Left lung (tissue), 10 donors: Measurements from ENCODE around the gene NFATC4. TPM values are rescaled to one million over a fixed set of nuclear protein-coding genes. Genes with fewer than 3 reads are reported as not detected.

ENCODE experiments used
- ATAC-seq: fragments of 200-7000 bp; cut with Tn5 transposase; one replicate; pipeline ENCODE4 v1.9.1; 2020; ENCODE audit warnings: moderate library complexity
- DNase-seq, 4 donors: peaks; one replicate each; pipeline ENCODE4 v3.0.0-alpha.2; 2013 to 2020
- H3K27ac ChIP-seq, 2 donors: fragments of 200-600 bp; sonication (generic) in 1 of 2; one replicate each; pipeline versions ENCODE4 v1.5.0 to v1.8.0; 2020 to 2021
- H3K27me3 ChIP-seq, 2 donors: fragments of 200-600 bp; sonication (generic) in 1 of 2; one replicate each; pipeline versions ENCODE4 v1.5.0 to v1.8.0; 2020 to 2021
- H3K36me3 ChIP-seq, 2 donors: fragments of 200-600 bp; sonication (generic) in 1 of 2; one replicate each; pipeline versions ENCODE4 v1.5.0 to v1.8.0; 2020 to 2021
- H3K4me1 ChIP-seq, 2 donors: fragments of 200-600 bp; one replicate each; pipeline ENCODE4 v1.8.0; 2021
- H3K4me3 ChIP-seq, 2 donors: fragments of 200-600 bp; sonication (generic) in 1 of 2; one replicate each; pipeline versions ENCODE4 v1.5.0 to v1.8.0; 2020 to 2021; ENCODE audit warnings: mild to moderate bottlenecking in 1 of 2
- H3K9me3 ChIP-seq, 2 donors: fragments of 200-600 bp; sonication (generic) in 1 of 2; one replicate each; pipeline versions ENCODE4 v1.5.0 to v1.8.0; 2020 to 2021
- CTCF ChIP-seq, 2 donors: fragments of 200-600 bp; sonication (generic) in 1 of 2; IDR thresholded peaks; one replicate each; pipeline versions ENCODE4 v1.5.0 to v1.8.0; 2021; ENCODE audit warnings: antibody characterized with exemption in 2 of 2
- intact Hi-C, 2 donors: fragments of 100-400 bp; cut with DNase I; formaldehyde crosslinking; loops; one replicate each; pipeline versions ENCODE4 v1.11.2 to v1.14.2; 2022
- polyA plus RNA-seq, 6 donors: library from polyadenylated mRNA; unstranded; fragments of 120-200 nt; gene quantifications; one replicate each; pipeline ENCODE4 v1.2.1, GENCODE V29; 2013; ENCODE audit not compliant: insufficient read length in 6 of 6
- total RNA-seq, 2 donors: library from RNA; stranded (reverse); fragmentation: NEBNext Ultra II Directional; extraction: Animal tissue kit (Norgen Biotek cat#: 25700); gene quantifications; one replicate each; pipeline ENCODE4 v1.2.1, GENCODE V29; 2021
- donor health status: DM: no; HTN: yes; CAD: no.
- donor health status: DM: no; HTN: no; CAD: no.

The NFATC4 gene
- total and polyA plus RNA-seq, 8 donors, result 39.4 to 102 (median 81.1) TPM

- Histone ChIP-seq H3K27ac (peak overlapping the region in 1 of 2 donors; percentile 74), H3K36me3 (peaks cover 0 to 18% of the 10 kb centered on the region in 2 donors), H3K4me3 (peak overlapping the region; percentile 19 to 46), H3K27me3 (peaks cover 9 to 27% of the 10 kb centered on the region in 2 donors), H3K4me1 (peaks cover 26 to 97% of the 10 kb centered on the region in 2 donors), H3K9me3 (no peaks in the 10 kb centered on the region)
- ATAC-seq (peak; percentile 79), DNase-seq (peak in 3 of 4 donors; percentile 72 to 92 (median 75))
- TF ChIP-seq CTCF (IDR thresholded peaks at IDR 0.05), result peak; percentile 54 to 80
- intact Hi-C loops, result loop anchor here (5.0 to 10.0 kb wide), 3 partner anchors 100 to 342 kb away; no protein-coding TSS in a partner anchor
Observed at GRCh38 chr14:24332268-24332993, 35.6 kb upstream of the NFATC4 start.

GRCh38 chr14:24334431-24335291 lies 33.3 kb upstream of the NFATC4 start, which contains the start of gene ADCY4:
Gene ADCY4 (minus strand): TSS chr14:24335071. CDS start chr14:24334652, 419 bp downstream.
- intact Hi-C loops, result loop anchor here (5.0 to 10.0 kb wide), 3 partner anchors 98 to 340 kb away; no protein-coding TSS in a partner anchor
- DNase-seq (peak in 1 of 4 donors; percentile 91), ATAC-seq (no peak)
- H3K4me1 ChIP-seq, result peaks cover 30 to 93% of the 10 kb centered on the region in 2 donors
- H3K27me3 ChIP-seq, result peaks cover 9 to 27% of the 10 kb centered on the region in 2 donors
- H3K36me3 ChIP-seq, result peaks cover 0 to 32% of the 10 kb centered on the region in 2 donors
- H3K9me3 ChIP-seq, result no peaks in the 10 kb centered on the region
- H3K4me3 ChIP-seq, result peak within 1 kb of the TSS; percentile 19 to 46
- no peak for TF ChIP-seq CTCF (IDR thresholded peaks at IDR 0.05)
- H3K27ac ChIP-seq, result peak within 1 kb of the TSS; percentile 74 to 80

GRCh38 chr14:24335461-24336171 lies 32.4 kb upstream of the NFATC4 start:
- intact Hi-C loops, result loop anchor here (10.0 kb wide), 2 partner anchors 99 to 339 kb away; no protein-coding TSS in a partner anchor
- Histone ChIP-seq H3K4me1 (peaks cover 30 to 89% of the 10 kb centered on the region in 2 donors), H3K9me3 (no peaks in the 10 kb centered on the region), H3K27me3 (peaks cover 9 to 27% of the 10 kb centered on the region in 2 donors), H3K36me3 (peaks cover 0 to 32% of the 10 kb centered on the region in 2 donors), H3K4me3 (peak overlapping the region in 1 of 2 donors; percentile 46), H3K27ac (peak overlapping the region; percentile 74 to 80)
- ATAC-seq (no peak), DNase-seq (no peak)
- no peak for TF ChIP-seq CTCF (IDR thresholded peaks at IDR 0.05)

GRCh38 chr14:24337144-24337823 lies 30.7 kb upstream of the NFATC4 start:
- no peak overlapping the region for H3K27ac ChIP-seq
- intact Hi-C loops, result loop anchor here (10.0 kb wide), 2 partner anchors 98 to 338 kb away; no protein-coding TSS in a partner anchor
- TF ChIP-seq CTCF (IDR thresholded peaks at IDR 0.05), result no peak
- DNase-seq (no peak), ATAC-seq (no peak)
- H3K36me3 ChIP-seq, result peaks cover 0 to 32% of the 10 kb centered on the region in 2 donors
- H3K4me3 ChIP-seq, result no peak overlapping the region
- peaks cover 30 to 73% of the 10 kb centered on the region in 2 donors for H3K4me1 ChIP-seq
- H3K27me3 ChIP-seq, result peaks cover 9 to 27% of the 10 kb centered on the region in 2 donors
- no peaks in the 10 kb centered on the region for H3K9me3 ChIP-seq
